ENCODE measurements around the gene SPOUT1.
"Not testable (repeated sequence)": the region's sequence is repeated elsewhere in the genome, so short reads cannot be mapped to it uniquely, and the experiment has no call there.

Gene SPOUT1

GRCh38 chr9:128851779-128852600 is 22.4 kb upstream of the SPOUT1 start:
- not testable (repeated sequence) for H3K9me3 ChIP-seq (ENCODE audit: control insufficient read depth, low read depth, low read length); H3K4me3 ChIP-seq (ENCODE audit: low read length); H3K4me1 ChIP-seq (ENCODE audit: control insufficient read depth, low read depth, low read length); H3K27ac ChIP-seq (ENCODE audit: low read length); H3K9ac ChIP-seq (ENCODE audit: low read length); H3K27me3 ChIP-seq (ENCODE audit: control insufficient read depth, insufficient read depth, low read length); H3K36me3 ChIP-seq (ENCODE audit: control insufficient read depth, low read depth, low read length)

DNA sequence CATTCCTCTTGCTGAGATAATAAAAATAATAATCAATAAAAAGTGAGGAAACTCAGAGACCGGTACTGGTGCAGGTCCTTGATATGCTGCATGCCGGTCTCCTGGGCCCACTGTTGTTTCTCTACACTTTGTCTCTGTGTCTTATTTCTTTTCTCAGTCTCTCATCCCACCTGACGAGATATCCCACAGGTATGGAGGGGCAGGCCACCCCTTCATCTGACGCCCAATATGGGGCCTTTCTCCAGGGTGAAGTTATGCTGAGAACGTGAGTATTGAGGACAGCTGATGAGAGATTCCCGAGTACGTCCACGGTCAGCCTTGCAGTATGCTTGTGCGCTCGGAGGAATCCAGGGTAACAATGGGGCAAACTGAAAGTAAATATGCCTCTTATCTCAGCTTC is 21.4 kb upstream of the SPOUT1 start:
- not testable (repeated sequence) for H3K36me3 ChIP-seq (ENCODE audit: control insufficient read depth, low read depth, low read length); H3K4me1 ChIP-seq (ENCODE audit: control insufficient read depth, low read depth, low read length); H3K9ac ChIP-seq (ENCODE audit: low read length); H3K27me3 ChIP-seq (ENCODE audit: control insufficient read depth, insufficient read depth, low read length); H3K27ac ChIP-seq (ENCODE audit: low read length); H3K9me3 ChIP-seq (ENCODE audit: control insufficient read depth, low read depth, low read length); H3K4me3 ChIP-seq (ENCODE audit: low read length)

DNA sequence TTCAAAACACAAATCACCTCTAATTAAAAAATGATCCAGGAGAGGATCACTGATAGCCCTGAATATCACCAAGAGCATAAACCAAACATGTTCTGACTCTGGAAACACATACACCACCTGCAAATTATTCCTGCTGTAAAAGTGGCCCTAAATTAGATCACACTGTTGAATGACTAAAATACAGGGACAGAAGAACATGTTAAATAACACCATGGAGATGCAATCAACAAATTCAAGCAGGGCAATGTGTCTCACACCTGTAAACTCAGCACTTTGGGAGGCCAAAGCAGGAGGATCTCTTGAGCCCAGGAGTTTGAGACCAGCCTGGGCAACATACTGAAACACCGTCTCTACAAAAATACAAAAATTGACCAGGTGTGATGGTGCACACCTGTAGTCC is 18.2 kb upstream of the SPOUT1 start:
- Histone ChIP-seq H3K36me3 (ENCODE audit: control insufficient read depth, low read depth, low read length) (no peaks in the 10 kb centered on the region), H3K27ac (ENCODE audit: low read length) (no peak overlapping the region), H3K27me3 (ENCODE audit: control insufficient read depth, insufficient read depth, low read length) (no peaks in the 10 kb centered on the region), H3K9me3 (ENCODE audit: control insufficient read depth, low read depth, low read length) (no peaks in the 10 kb centered on the region), H3K9ac (ENCODE audit: low read length) (no peak overlapping the region), H3K4me1 (ENCODE audit: control insufficient read depth, low read depth, low read length) (no peaks in the 10 kb centered on the region), H3K4me3 (ENCODE audit: low read length) (no peak overlapping the region)

DNA sequence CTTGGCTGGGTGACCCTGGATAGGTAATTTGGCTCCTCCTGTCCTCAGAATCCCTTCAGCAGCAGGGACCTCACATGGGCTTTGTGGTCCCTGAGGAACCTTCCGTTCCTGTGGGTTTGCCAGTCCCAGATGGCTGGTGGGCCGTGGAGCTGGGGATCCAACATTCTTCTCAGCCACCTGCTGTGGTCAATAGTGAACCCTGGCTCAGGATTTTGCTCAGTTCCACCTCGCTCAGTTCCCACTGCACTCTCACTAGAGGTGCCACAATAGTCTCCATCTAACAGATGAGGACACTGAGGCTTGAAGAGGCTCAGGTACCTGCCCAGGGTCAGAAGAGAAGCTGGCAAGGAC is 17.1 kb upstream of the SPOUT1 start:
- H3K4me3 ChIP-seq (ENCODE audit: low read length): no peak overlapping the region
- H3K27ac ChIP-seq (ENCODE audit: low read length): no peak overlapping the region
- H3K27me3 ChIP-seq (ENCODE audit: control insufficient read depth, insufficient read depth, low read length): no peaks in the 10 kb centered on the region
- H3K9me3 ChIP-seq (ENCODE audit: control insufficient read depth, low read depth, low read length): no peaks in the 10 kb centered on the region
- no peaks in the 10 kb centered on the region for H3K4me1 ChIP-seq (ENCODE audit: control insufficient read depth, low read depth, low read length)
- H3K9ac ChIP-seq (ENCODE audit: low read length): no peak overlapping the region
- no peaks in the 10 kb centered on the region for H3K36me3 ChIP-seq (ENCODE audit: control insufficient read depth, low read depth, low read length)

DNA sequence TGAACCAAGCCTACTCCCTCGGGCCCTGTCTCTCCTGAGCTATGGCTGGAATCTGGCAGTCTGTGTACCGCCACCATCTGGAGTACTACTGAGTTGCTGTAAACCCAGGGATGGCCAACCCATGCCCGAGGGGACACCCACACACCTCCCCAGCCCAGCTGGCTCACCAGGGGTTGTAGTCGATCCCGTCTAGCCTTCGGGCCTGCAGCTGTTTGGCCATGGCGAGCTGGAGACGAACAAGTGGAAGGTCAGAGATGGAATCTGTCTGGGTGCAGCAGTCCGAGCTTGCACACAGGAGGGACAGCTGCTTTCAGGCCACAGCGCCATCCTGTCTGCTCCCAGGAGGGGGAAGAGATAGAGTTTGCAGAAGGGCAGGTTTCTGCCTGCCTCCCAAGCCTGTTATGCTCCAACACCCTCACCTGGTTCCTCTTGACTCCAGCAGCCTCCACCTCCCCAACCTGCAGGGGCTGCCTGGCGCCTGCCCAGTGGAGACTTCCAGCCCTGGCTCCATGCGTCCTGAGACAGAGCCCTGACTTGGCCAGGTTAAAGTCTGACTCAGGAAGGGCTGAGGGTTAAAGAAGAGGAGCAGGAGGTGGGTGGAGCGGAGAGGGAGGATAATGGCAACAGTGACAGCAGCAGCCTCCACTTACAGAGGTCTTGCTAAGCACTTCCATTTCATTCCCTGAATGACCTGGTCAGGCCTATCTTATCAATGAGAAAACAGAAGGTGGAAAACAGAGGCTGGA is 15.8 kb upstream of the SPOUT1 start:
- H3K27ac ChIP-seq (ENCODE audit: low read length): no peak overlapping the region

DNA sequence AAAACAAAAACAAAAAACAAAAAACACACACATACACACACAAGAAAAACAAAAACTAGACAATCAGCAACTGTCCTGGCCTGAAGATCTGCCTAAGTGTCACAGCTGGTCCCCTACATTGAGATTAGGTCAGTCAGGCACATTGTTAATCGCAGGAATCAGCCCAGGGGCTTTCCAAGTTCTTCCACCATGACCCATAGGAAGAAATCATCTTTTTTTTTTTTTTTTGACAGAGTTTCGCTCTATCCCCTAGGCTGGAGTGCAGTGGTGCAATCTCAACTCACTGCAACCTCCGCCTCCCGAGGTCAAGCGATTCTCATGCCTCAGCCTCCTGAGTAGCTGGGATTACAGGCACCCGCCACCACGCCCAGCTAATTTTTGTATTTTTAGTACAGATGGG is 13.6 kb upstream of the SPOUT1 start:
- not testable (repeated sequence) for H3K9me3 ChIP-seq (ENCODE audit: control insufficient read depth, low read depth, low read length); H3K36me3 ChIP-seq (ENCODE audit: control insufficient read depth, low read depth, low read length); H3K4me1 ChIP-seq (ENCODE audit: control insufficient read depth, low read depth, low read length); H3K9ac ChIP-seq (ENCODE audit: low read length); H3K27ac ChIP-seq (ENCODE audit: low read length); H3K27me3 ChIP-seq (ENCODE audit: control insufficient read depth, insufficient read depth, low read length); H3K4me3 ChIP-seq (ENCODE audit: low read length)

More for the DNA sequence above, 15.8 kb upstream of the SPOUT1 start:
- no peaks in the 10 kb centered on the region for H3K27me3 ChIP-seq (ENCODE audit: control insufficient read depth, insufficient read depth, low read length)
- no peak overlapping the region for H3K4me3 ChIP-seq (ENCODE audit: low read length)
- H3K9ac ChIP-seq (ENCODE audit: low read length): no peak overlapping the region
- no peaks in the 10 kb centered on the region for H3K36me3 ChIP-seq (ENCODE audit: control insufficient read depth, low read depth, low read length)
- H3K4me1 ChIP-seq (ENCODE audit: control insufficient read depth, low read depth, low read length): no peaks in the 10 kb centered on the region
- no peaks in the 10 kb centered on the region for H3K9me3 ChIP-seq (ENCODE audit: control insufficient read depth, low read depth, low read length)

DNA sequence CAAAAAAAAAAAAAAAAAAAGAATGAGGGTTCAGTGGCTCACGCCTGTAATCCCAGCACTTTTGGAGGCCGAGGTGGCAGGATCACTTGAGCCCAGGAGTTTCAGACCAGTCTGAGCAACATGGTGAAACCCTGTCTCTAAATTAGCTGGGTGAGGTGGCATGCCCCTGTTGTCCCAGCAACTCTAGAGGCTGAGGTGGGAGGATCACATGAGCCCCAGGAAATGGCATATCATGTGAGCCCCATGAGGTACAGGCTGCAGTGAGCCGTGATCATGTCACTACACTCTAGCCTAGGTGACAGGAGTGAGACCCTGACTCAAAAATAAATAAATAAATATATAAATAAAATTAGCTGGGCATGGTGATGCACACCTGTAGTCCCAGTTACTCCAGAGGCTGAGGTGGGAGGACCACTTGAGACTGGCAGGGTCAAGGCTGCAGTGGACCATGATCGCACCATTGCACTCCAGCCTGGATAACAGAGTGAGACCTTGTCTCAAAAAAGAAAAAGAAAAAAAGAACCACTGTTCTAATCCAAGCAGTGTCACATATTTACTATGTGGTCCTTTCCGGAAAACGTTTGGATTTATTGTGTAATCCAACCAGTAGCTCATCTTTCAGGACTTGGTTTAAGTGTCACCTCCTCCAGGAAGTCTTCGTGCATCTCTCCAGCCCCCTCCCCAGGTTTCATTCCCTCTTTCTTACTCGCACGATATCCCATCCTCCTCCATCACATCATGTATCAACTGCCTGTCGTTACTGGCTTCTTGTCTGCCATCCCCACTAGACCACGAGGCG is 12.3 kb upstream of the SPOUT1 start:
- no peaks in the 10 kb centered on the region for H3K9me3 ChIP-seq (ENCODE audit: control insufficient read depth, low read depth, low read length)
- H3K9ac ChIP-seq (ENCODE audit: low read length): no peak overlapping the region
- no peaks in the 10 kb centered on the region for H3K4me1 ChIP-seq (ENCODE audit: control insufficient read depth, low read depth, low read length)
- no peak overlapping the region for H3K27ac ChIP-seq (ENCODE audit: low read length)
- no peaks in the 10 kb centered on the region for H3K27me3 ChIP-seq (ENCODE audit: control insufficient read depth, insufficient read depth, low read length)
- H3K36me3 ChIP-seq (ENCODE audit: control insufficient read depth, low read depth, low read length): peaks cover 3% of the 10 kb centered on the region
- no peak overlapping the region for H3K4me3 ChIP-seq (ENCODE audit: low read length)

GRCh38 chr9:128840524-128840923 is 10.9 kb upstream of the SPOUT1 start:
- H3K9me3 ChIP-seq (ENCODE audit: control insufficient read depth, low read depth, low read length): no peaks in the 10 kb centered on the region
- peaks cover 4% of the 10 kb centered on the region for H3K36me3 ChIP-seq (ENCODE audit: control insufficient read depth, low read depth, low read length)
- H3K4me3 ChIP-seq (ENCODE audit: low read length): no peak overlapping the region
- no peak overlapping the region for H3K9ac ChIP-seq (ENCODE audit: low read length)
- no peaks in the 10 kb centered on the region for H3K4me1 ChIP-seq (ENCODE audit: control insufficient read depth, low read depth, low read length)
- H3K27me3 ChIP-seq (ENCODE audit: control insufficient read depth, insufficient read depth, low read length): no peaks in the 10 kb centered on the region
- H3K27ac ChIP-seq (ENCODE audit: low read length): no peak overlapping the region

DNA sequence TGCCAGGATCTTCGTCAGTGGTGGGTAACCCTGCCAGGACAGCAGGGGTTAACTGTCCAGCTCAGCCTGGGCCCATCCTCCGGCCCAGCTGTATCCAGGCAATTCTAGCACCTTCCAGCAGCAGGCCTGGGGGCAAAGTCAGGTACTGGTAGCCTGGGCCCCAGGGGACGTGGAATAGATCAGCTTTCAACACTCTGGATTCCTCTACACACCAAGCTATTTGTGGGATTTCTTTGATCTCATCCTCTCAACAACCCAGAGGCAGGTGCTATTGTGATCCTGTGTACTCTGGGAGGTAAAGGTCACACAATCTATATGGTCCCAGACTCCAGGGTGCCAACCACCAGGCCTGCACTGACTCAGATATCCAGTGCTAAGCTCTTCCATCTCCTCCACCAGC is 8.7 kb upstream of the SPOUT1 start:
- H3K4me3 ChIP-seq (ENCODE audit: low read length): no peak overlapping the region
- no peaks in the 10 kb centered on the region for H3K4me1 ChIP-seq (ENCODE audit: control insufficient read depth, low read depth, low read length)
- H3K9ac ChIP-seq (ENCODE audit: low read length): no peak overlapping the region
- H3K9me3 ChIP-seq (ENCODE audit: control insufficient read depth, low read depth, low read length): no peaks in the 10 kb centered on the region
- H3K27ac ChIP-seq (ENCODE audit: low read length): no peak overlapping the region
- H3K27me3 ChIP-seq (ENCODE audit: control insufficient read depth, insufficient read depth, low read length): no peaks in the 10 kb centered on the region
- H3K36me3 ChIP-seq (ENCODE audit: control insufficient read depth, low read depth, low read length): peaks cover 13% of the 10 kb centered on the region

GRCh38 chr9:128836509-128837145 is 7.0 kb upstream of the SPOUT1 start:
- Histone ChIP-seq H3K36me3 (ENCODE audit: control insufficient read depth, low read depth, low read length) (peaks cover 13% of the 10 kb centered on the region), H3K27me3 (ENCODE audit: control insufficient read depth, insufficient read depth, low read length) (no peaks in the 10 kb centered on the region), H3K4me3 (ENCODE audit: low read length) (no peak overlapping the region), H3K4me1 (ENCODE audit: control insufficient read depth, low read depth, low read length) (no peaks in the 10 kb centered on the region), H3K9me3 (ENCODE audit: control insufficient read depth, low read depth, low read length) (no peaks in the 10 kb centered on the region), H3K9ac (ENCODE audit: low read length) (no peak overlapping the region), H3K27ac (ENCODE audit: low read length) (no peak overlapping the region)
